GM23338 (cell line): ENCODE measurements around the gene GDI2. TPM values are rescaled to one million over a fixed set of nuclear protein-coding genes. Genes with fewer than 3 reads are reported as not detected.
"Not testable (repeated sequence)": the region's sequence is repeated elsewhere in the genome, so short reads cannot be mapped to it uniquely, and the experiment has no call there.

Source experiments
- ATAC-seq: fragments of 200-7000 bp; cut with Tn5 transposase; 3 replicates; pipeline ENCODE4 v1.9.1; 2020
- DNase-seq: peaks from one replicate; pipeline ENCODE4 v3.0.0-alpha.2; 2015; ENCODE audit warnings: low spot score
- H2AFZ ChIP-seq: fragments of 200-600 bp; sonication (generic); 2 replicates; pipeline ENCODE4 v1.8.0; 2016; ENCODE audit warnings: antibody characterized with exemption, mild to moderate bottlenecking, moderate library complexity
- H3F3A ChIP-seq: fragments of 200-600 bp; sonication (generic); replicated peaks from 2 replicates; pipeline ENCODE4 v1.8.0; 2017; ENCODE audit warnings: antibody characterized with exemption, mixed run types, low read depth
- H3K27ac ChIP-seq: fragments of 200-600 bp; sonication (generic); 2 replicates; pipeline ENCODE4 v1.6.1; 2016; ENCODE audit warnings: low read depth
- H3K27me3 ChIP-seq: fragments of 200-600 bp; sonication (generic); 2 replicates; pipeline ENCODE4 v1.8.0; 2016; ENCODE audit warnings: mild to moderate bottlenecking, mixed run types, moderate library complexity; ENCODE audit not compliant: insufficient read depth
- H3K36me3 ChIP-seq: fragments of 200-600 bp; sonication (generic); 2 replicates; pipeline ENCODE4 v1.8.0; 2016; ENCODE audit warnings: mild to moderate bottlenecking; ENCODE audit not compliant: insufficient read depth
- H3K4me1 ChIP-seq: fragments of 200-600 bp; sonication (generic); 2 replicates; pipeline ENCODE4 v1.8.0; 2016; ENCODE audit warnings: mild to moderate bottlenecking, moderate library complexity; ENCODE audit not compliant: insufficient read depth
- H3K4me2 ChIP-seq: fragments of 200-600 bp; sonication (generic); 2 replicates; pipeline ENCODE4 v1.7.1; 2017; ENCODE audit warnings: mixed run types
- H3K4me3 ChIP-seq: fragments of 200-600 bp; sonication (generic); 2 replicates; pipeline ENCODE4 v1.6.1; 2016; ENCODE audit warnings: mixed run types
- H3K79me2 ChIP-seq: fragments of 200-600 bp; sonication (generic); replicated peaks from 2 replicates; pipeline ENCODE4 v1.8.0; 2017; ENCODE audit warnings: mild to moderate bottlenecking; ENCODE audit not compliant: insufficient read depth
- H3K9me2 ChIP-seq: fragments of 200-600 bp; sonication (generic); 2 replicates; pipeline ENCODE4 v1.8.0; 2017; ENCODE audit not compliant: insufficient read depth
- H4K20me1 ChIP-seq: fragments of 200-600 bp; sonication (generic); replicated peaks from 2 replicates; pipeline ENCODE4 v1.8.0; 2017; ENCODE audit warnings: mild to moderate bottlenecking; ENCODE audit not compliant: insufficient read depth
- H3K27ac Mint-ChIP-seq: 2 replicates; pipeline ENCODE4 v1.8.0; 2020; ENCODE audit warnings: inconsistent platforms, mild to moderate bottlenecking, moderate library complexity, mixed read lengths
- H3K27me3 Mint-ChIP-seq: 3 replicates; pipeline ENCODE4 v1.8.0; 2022; ENCODE audit warnings: low read depth, mild to moderate bottlenecking, moderate library complexity, mixed read lengths, inconsistent platforms; ENCODE audit not compliant: insufficient read depth, poor library complexity
- H3K36me3 Mint-ChIP-seq: 3 replicates; pipeline ENCODE4 v1.8.0; 2021; ENCODE audit warnings: low read depth, mild to moderate bottlenecking, inconsistent platforms, moderate library complexity, mixed read lengths
- H3K4me1 Mint-ChIP-seq: 3 replicates; pipeline ENCODE4 v1.8.0; 2020; ENCODE audit warnings: mild to moderate bottlenecking, inconsistent platforms, mixed read lengths
- H3K4me3 Mint-ChIP-seq: 3 replicates; pipeline ENCODE4 v1.8.0; 2021; ENCODE audit warnings: moderate library complexity, mild to moderate bottlenecking, inconsistent platforms, mixed read lengths
- H3K9me3 Mint-ChIP-seq: 3 replicates; pipeline ENCODE4 v1.8.0; 2020; ENCODE audit warnings: moderate library complexity, mild to moderate bottlenecking, inconsistent platforms, mixed read lengths
- ETS1 ChIP-seq: IDR thresholded peaks from 2 replicates; pipeline ENCODE4 v1.6.1; 2016; ENCODE audit warnings: antibody characterized with exemption
- EZH2 ChIP-seq: fragments of 200-600 bp; sonication (generic); IDR thresholded peaks from one replicate; pipeline ENCODE4 v1.8.0; 2017; ENCODE audit warnings: antibody characterized with exemption, mild to moderate bottlenecking, low read depth; ENCODE audit not compliant: unreplicated experiment
- EZH2phosphoT487 ChIP-seq: fragments of 200-600 bp; sonication (generic); IDR thresholded peaks from one replicate; pipeline ENCODE4 v1.8.1; 2018; ENCODE audit warnings: antibody characterized with exemption; ENCODE audit not compliant: unreplicated experiment
- JUNB ChIP-seq: IDR thresholded peaks from one replicate; pipeline ENCODE4 v1.6.1; 2016; ENCODE audit warnings: antibody characterized with exemption; ENCODE audit not compliant: unreplicated experiment
- NANOG ChIP-seq: IDR thresholded peaks from 2 replicates; pipeline ENCODE4 v1.6.1; 2016; ENCODE audit warnings: antibody characterized with exemption, borderline replicate concordance
- POLR2AphosphoS5 ChIP-seq: IDR thresholded peaks from 2 replicates; pipeline ENCODE4 v1.6.1; 2016; ENCODE audit warnings: antibody characterized with exemption, low read depth
- STAT1 ChIP-seq: IDR thresholded peaks from one replicate; pipeline ENCODE4 v1.6.1; 2016; ENCODE audit warnings: antibody characterized with exemption; ENCODE audit not compliant: unreplicated experiment
- ZNF331 ChIP-seq: fragments of 250-450 bp; sonication (Bioruptor Pico); IDR thresholded peaks from 2 replicates; pipeline ENCODE4 v1.5.0; 2020; ENCODE audit warnings: low read depth, mild to moderate bottlenecking, moderate library complexity
- polyA plus RNA-seq: library from polyadenylated mRNA; unstranded; fragments of >200 nt; fragmentation: Nextera tagmentation; extraction: Ambion mirVana; gene quantifications from 2 replicates; pipeline ENCODE4 v1.2.1, GENCODE V29; 2016
- total RNA-seq: library from RNA; depleted of rRNA; stranded (reverse); fragments of >200 nt; shearing (Covaris generic); gene quantifications from 2 replicates; pipeline ENCODE4 v1.2.3, GENCODE V29; 2014
- TF ChIP-seq, protein P1 (sequence below): IDR thresholded peaks from one replicate; pipeline ENCODE4 v1.6.1; 2018; ENCODE audit warnings: antibody characterized with exemption; ENCODE audit not compliant: unreplicated experiment
- TF ChIP-seq, protein P2 (sequence below), 2 experiments: fragments of 200-600 bp in 1 of 2; sonication (generic) in 1 of 2; conservative IDR thresholded peaks; 2 replicates each; pipeline versions ENCODE4 v1.5.1 to v1.6.1; 2016 to 2017; ENCODE audit warnings: antibody characterized with exemption in 2 of 2, low read depth in 2 of 2, mild to moderate bottlenecking in 2 of 2, moderate library complexity in 1 of 2

The GDI2 gene
- total and polyA plus RNA-seq, 2 experiments from 2014 or later, result 269 to 505 TPM

DNA sequence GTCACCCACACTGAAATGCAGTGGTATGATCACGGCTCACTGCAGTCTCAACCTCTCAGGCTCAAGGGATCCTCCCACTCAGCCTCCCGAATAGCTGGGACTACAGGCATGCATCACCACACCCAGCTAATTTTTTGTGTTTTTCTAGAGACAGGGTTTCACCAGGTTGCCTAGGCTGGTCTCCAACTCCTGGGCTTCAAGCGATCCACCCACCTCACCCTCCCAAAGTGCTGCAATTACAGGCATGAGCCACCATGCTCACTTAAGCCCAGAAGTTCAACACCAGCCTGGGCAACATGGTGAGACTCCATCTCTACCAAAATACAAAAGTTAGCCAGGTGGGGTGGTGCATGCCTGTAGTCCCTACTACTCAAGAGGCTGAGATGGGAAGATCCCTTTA is 33.5 kb downstream of the GDI2 start (continued):
- TF ChIP-seq, protein P1, sequence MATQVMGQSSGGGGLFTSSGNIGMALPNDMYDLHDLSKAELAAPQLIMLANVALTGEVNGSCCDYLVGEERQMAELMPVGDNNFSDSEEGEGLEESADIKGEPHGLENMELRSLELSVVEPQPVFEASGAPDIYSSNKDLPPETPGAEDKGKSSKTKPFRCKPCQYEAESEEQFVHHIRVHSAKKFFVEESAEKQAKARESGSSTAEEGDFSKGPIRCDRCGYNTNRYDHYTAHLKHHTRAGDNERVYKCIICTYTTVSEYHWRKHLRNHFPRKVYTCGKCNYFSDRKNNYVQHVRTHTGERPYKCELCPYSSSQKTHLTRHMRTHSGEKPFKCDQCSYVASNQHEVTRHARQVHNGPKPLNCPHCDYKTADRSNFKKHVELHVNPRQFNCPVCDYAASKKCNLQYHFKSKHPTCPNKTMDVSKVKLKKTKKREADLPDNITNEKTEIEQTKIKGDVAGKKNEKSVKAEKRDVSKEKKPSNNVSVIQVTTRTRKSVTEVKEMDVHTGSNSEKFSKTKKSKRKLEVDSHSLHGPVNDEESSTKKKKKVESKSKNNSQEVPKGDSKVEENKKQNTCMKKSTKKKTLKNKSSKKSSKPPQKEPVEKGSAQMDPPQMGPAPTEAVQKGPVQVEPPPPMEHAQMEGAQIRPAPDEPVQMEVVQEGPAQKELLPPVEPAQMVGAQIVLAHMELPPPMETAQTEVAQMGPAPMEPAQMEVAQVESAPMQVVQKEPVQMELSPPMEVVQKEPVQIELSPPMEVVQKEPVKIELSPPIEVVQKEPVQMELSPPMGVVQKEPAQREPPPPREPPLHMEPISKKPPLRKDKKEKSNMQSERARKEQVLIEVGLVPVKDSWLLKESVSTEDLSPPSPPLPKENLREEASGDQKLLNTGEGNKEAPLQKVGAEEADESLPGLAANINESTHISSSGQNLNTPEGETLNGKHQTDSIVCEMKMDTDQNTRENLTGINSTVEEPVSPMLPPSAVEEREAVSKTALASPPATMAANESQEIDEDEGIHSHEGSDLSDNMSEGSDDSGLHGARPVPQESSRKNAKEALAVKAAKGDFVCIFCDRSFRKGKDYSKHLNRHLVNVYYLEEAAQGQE, result no peak
- TF ChIP-seq ZNF331 (CRISPR knock-in tag), result no peak

DNA sequence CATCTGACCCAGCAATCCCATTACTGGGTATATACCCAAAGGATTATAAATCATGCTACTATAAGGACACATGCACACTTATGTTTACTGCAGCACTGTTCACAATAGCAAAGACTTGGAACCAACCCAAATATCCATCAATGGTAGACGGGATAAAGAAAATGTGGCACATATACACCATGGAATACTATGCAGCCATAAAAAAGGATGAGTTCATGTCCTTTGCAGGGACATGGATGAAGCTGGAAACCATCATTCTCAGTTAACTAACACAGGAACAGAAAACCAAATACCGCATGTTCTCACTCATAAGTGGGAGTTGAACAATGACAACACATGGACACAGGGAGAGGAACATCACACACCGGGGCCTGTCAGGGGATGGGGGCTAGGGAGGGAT is 35.5 kb downstream of the GDI2 start:
- H3K27me3 Mint-ChIP-seq, H3K9me3 Mint-ChIP-seq, H3K27me3 ChIP-seq, ATAC-seq, H3F3A ChIP-seq, H2AFZ ChIP-seq, H3K4me3 ChIP-seq, H3K4me3 Mint-ChIP-seq, H3K4me1 ChIP-seq, H3K27ac ChIP-seq, H3K4me2 ChIP-seq, DNase-seq, H3K27ac Mint-ChIP-seq, H3K9me2 ChIP-seq: not testable (repeated sequence)
- H3K4me1 Mint-ChIP-seq, result peaks cover 11% of the 10 kb centered on the region
- Histone ChIP-seq H4K20me1 (peaks cover 77% of the 10 kb centered on the region), H3K79me2 (peaks cover 100% of the 10 kb centered on the region), H3K36me3 (peaks cover 18% of the 10 kb centered on the region; the same call in 1 of the 2 replicates)
- peaks cover 77% of the 10 kb centered on the region for H3K36me3 Mint-ChIP-seq

- H4K20me1 ChIP-seq, result peaks cover 86% of the 10 kb centered on the region
- no peaks in the 10 kb centered on the region for H3K27me3 ChIP-seq
- H3K4me1 ChIP-seq, result peaks cover 3% of the 10 kb centered on the region; the same call in 1 of the 2 replicates
- ATAC-seq, result no peak
- H2AFZ ChIP-seq, result no peak overlapping the region
- peaks cover 27% of the 10 kb centered on the region; the same call in 1 of the 2 replicates for H3K36me3 ChIP-seq
- Mint-ChIP-seq H3K27ac (no peak overlapping the region), H3K27me3 (peaks cover 2% of the 10 kb centered on the region), H3K36me3 (peaks cover 74% of the 10 kb centered on the region), H3K4me3 (no peak overlapping the region), H3K9me3 (no peaks in the 10 kb centered on the region; the same call in 2 of the 3 replicates), H3K4me1 (peaks cover 11% of the 10 kb centered on the region)
- H3K9me2 ChIP-seq, result no peaks in the 10 kb centered on the region
- H3K4me3 ChIP-seq, result no peak overlapping the region
- no peak overlapping the region for H3K4me2 ChIP-seq
- H3F3A ChIP-seq, result no peaks in the 10 kb centered on the region
- peaks cover 100% of the 10 kb centered on the region for H3K79me2 ChIP-seq
- H3K27ac ChIP-seq, result peak overlapping the region; percentile 66
- no peak for DNase-seq
- TF ChIP-seq ETS1, result no peak
- no peak for TF ChIP-seq EZH2
- TF ChIP-seq ZNF331 (CRISPR knock-in tag), result no peak
- no peak for TF ChIP-seq STAT1
- TF ChIP-seq EZH2phosphoT487, result no peak
- TF ChIP-seq, protein P1, result no peak
- TF ChIP-seq NANOG, result no peak
- no peak for TF ChIP-seq POLR2AphosphoS5
- TF ChIP-seq JUNB, result no peak
- TF ChIP-seq, protein P2, sequence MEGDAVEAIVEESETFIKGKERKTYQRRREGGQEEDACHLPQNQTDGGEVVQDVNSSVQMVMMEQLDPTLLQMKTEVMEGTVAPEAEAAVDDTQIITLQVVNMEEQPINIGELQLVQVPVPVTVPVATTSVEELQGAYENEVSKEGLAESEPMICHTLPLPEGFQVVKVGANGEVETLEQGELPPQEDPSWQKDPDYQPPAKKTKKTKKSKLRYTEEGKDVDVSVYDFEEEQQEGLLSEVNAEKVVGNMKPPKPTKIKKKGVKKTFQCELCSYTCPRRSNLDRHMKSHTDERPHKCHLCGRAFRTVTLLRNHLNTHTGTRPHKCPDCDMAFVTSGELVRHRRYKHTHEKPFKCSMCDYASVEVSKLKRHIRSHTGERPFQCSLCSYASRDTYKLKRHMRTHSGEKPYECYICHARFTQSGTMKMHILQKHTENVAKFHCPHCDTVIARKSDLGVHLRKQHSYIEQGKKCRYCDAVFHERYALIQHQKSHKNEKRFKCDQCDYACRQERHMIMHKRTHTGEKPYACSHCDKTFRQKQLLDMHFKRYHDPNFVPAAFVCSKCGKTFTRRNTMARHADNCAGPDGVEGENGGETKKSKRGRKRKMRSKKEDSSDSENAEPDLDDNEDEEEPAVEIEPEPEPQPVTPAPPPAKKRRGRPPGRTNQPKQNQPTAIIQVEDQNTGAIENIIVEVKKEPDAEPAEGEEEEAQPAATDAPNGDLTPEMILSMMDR (conservative IDR thresholded peaks at IDR 0.05; ENCODE audit: low read depth in 2 of 2), result no peak
Measured at GRCh38 chr10:5776881-5777197, 36.4 kb downstream of the GDI2 start.
